ENCODE results near the gene TCF7.

TCF7 gene

GRCh38 chr5:134131165-134131564 lies 16.7 kb downstream of the TCF7 start:
- TF ChIP-seq CTCF (IDR thresholded peaks at IDR 0.05; ENCODE audit: insufficient read depth, low read length, poor library complexity, severe bottlenecking) (no peak), EZH2phosphoT487 (conservative IDR thresholded peaks at IDR 0.05; ENCODE audit: low read length) (no peak)
- no peak overlapping the region for H3K27ac ChIP-seq (ENCODE audit: low read depth, low read length)

GRCh38 chr5:134131578-134132350 lies 17.3 kb downstream of the TCF7 start:
- no peaks in the 10 kb centered on the region for H3K9me2 ChIP-seq (replicated peaks; ENCODE audit: insufficient read depth, low read length)
- H2AFZ ChIP-seq (ENCODE audit: low read depth, low read length, severe bottlenecking): no peak overlapping the region
- H3K4me2 ChIP-seq (ENCODE audit: low read depth, low read length, poor library complexity, severe bottlenecking): no peak overlapping the region
- no peak overlapping the region for H3K9ac ChIP-seq (ENCODE audit: low read length)
- H3F3A ChIP-seq (ENCODE audit: insufficient read depth): no peaks in the 10 kb centered on the region
- H3K79me2 ChIP-seq (ENCODE audit: insufficient read depth, low read length): no peaks in the 10 kb centered on the region
- TF ChIP-seq CTCF (IDR thresholded peaks at IDR 0.05; ENCODE audit: insufficient read depth, low read length, poor library complexity, severe bottlenecking) (no peak), EZH2phosphoT487 (conservative IDR thresholded peaks at IDR 0.05; ENCODE audit: low read length) (no peak)
- no peaks in the 10 kb centered on the region for H3K36me3 ChIP-seq (ENCODE audit: low read length)
- no peaks in the 10 kb centered on the region for H3K27me3 ChIP-seq (ENCODE audit: low read length)
- no peak overlapping the region for H3K27ac ChIP-seq (ENCODE audit: low read depth, low read length)
- H3K9me3 ChIP-seq (ENCODE audit: insufficient read depth, low read length): no peaks in the 10 kb centered on the region
- H3K4me3 ChIP-seq (ENCODE audit: insufficient read depth, low read length, poor library complexity, severe bottlenecking): no peak overlapping the region
- H4K20me1 ChIP-seq (ENCODE audit: low read depth, low read length): no peaks in the 10 kb centered on the region

More at GRCh38 chr5:134131165-134131564, 16.7 kb downstream of the TCF7 start:
- H3K27me3 ChIP-seq (ENCODE audit: low read length): no peaks in the 10 kb centered on the region
- no peaks in the 10 kb centered on the region for H3K9me2 ChIP-seq (replicated peaks; ENCODE audit: insufficient read depth, low read length)
- H3K9ac ChIP-seq (ENCODE audit: low read length): no peak overlapping the region
- H3K4me3 ChIP-seq (ENCODE audit: insufficient read depth, low read length, poor library complexity, severe bottlenecking): no peak overlapping the region
- H3K36me3 ChIP-seq (ENCODE audit: low read length): no peaks in the 10 kb centered on the region
- no peaks in the 10 kb centered on the region for H4K20me1 ChIP-seq (ENCODE audit: low read depth, low read length)
- no peak overlapping the region for H3K4me2 ChIP-seq (ENCODE audit: low read depth, low read length, poor library complexity, severe bottlenecking)
- no peaks in the 10 kb centered on the region for H3K79me2 ChIP-seq (ENCODE audit: insufficient read depth, low read length)
- no peaks in the 10 kb centered on the region for H3K9me3 ChIP-seq (ENCODE audit: insufficient read depth, low read length)
- no peaks in the 10 kb centered on the region for H3F3A ChIP-seq (ENCODE audit: insufficient read depth)
- no peak overlapping the region for H2AFZ ChIP-seq (ENCODE audit: low read depth, low read length, severe bottlenecking)

- TF ChIP-seq EZH2phosphoT487 (conservative IDR thresholded peaks at IDR 0.05; ENCODE audit: low read length) (no peak), CTCF (IDR thresholded peaks at IDR 0.05; ENCODE audit: insufficient read depth, low read length, poor library complexity, severe bottlenecking) (no peak)
- no peaks in the 10 kb centered on the region for H3K9me2 ChIP-seq (replicated peaks; ENCODE audit: insufficient read depth, low read length)
- H4K20me1 ChIP-seq (ENCODE audit: low read depth, low read length): no peaks in the 10 kb centered on the region
- no peaks in the 10 kb centered on the region for H3K79me2 ChIP-seq (ENCODE audit: insufficient read depth, low read length)
- no peak overlapping the region for H3K27ac ChIP-seq (ENCODE audit: low read depth, low read length)
- H3K9me3 ChIP-seq (ENCODE audit: insufficient read depth, low read length): no peaks in the 10 kb centered on the region
- H2AFZ ChIP-seq (ENCODE audit: low read depth, low read length, severe bottlenecking): no peak overlapping the region
- no peak overlapping the region for H3K4me2 ChIP-seq (ENCODE audit: low read depth, low read length, poor library complexity, severe bottlenecking)
- H3K36me3 ChIP-seq (ENCODE audit: low read length): no peaks in the 10 kb centered on the region
- no peaks in the 10 kb centered on the region for H3K27me3 ChIP-seq (ENCODE audit: low read length)
- no peak overlapping the region for H3K9ac ChIP-seq (ENCODE audit: low read length)
- H3K4me3 ChIP-seq (ENCODE audit: insufficient read depth, low read length, poor library complexity, severe bottlenecking): no peak overlapping the region
- no peaks in the 10 kb centered on the region for H3F3A ChIP-seq (ENCODE audit: insufficient read depth)
These were observed 18.1 kb downstream of the TCF7 start for GRCh38 chr5:134132372-134133187.

Data from SU-DHL-6 (cell line).